ENCODE results near the gene PRRT3. TPM values are rescaled to one million over a fixed set of nuclear protein-coding genes. Genes with fewer than 3 reads are reported as not detected.
A peak's percentile ranks its signal among the peaks of the same experiment; 100 is the strongest.
"Not testable (repeated sequence)": the region's sequence is repeated elsewhere in the genome, so short reads cannot be mapped to it uniquely, and the experiment has no call there.

The PRRT3 gene
- total RNA-seq, 1 donor from 2014 or later = 0.68 TPM

- DNase-seq = peak; percentile 86
Observed at GRCh38 chr3:9897408-9898372, 54.5 kb downstream of the PRRT3 start.

GRCh38 chr3:9896755-9897407 is 55.3 kb downstream of the PRRT3 start:
- DNase-seq = not testable (repeated sequence)

GRCh38 chr3:9895715-9896114 is 56.5 kb downstream of the PRRT3 start:
- not testable (repeated sequence) for DNase-seq

Other genes with a start within 250 kb of the PRRT3 start
- not detected in 2 replicates for gene CPNE9, start 248.6 kb downstream of the PRRT3 start, total RNA-seq
- 24.8 and 29.3 TPM in 2 replicates for gene BRPF1, start 220.7 kb downstream of the PRRT3 start, total RNA-seq
- gene OGG1, start 202.5 kb downstream of the PRRT3 start, total RNA-seq = 15.5 and 16.6 TPM in 2 replicates
- 34.7 and 40.3 TPM in 2 replicates for gene CAMK1, start 182.5 kb downstream of the PRRT3 start, total RNA-seq
- gene TADA3, start 159.9 kb downstream of the PRRT3 start, total RNA-seq = 39.5 and 60.6 TPM in 2 replicates
- 210 and 309 TPM in 2 replicates for gene ARPC4, start 159.3 kb downstream of the PRRT3 start, total RNA-seq
- gene TTLL3, start 142.1 kb downstream of the PRRT3 start, total RNA-seq = 9.3 and 20.3 TPM in 2 replicates
- gene RPUSD3, start 108.4 kb downstream of the PRRT3 start, total RNA-seq = 28.9 and 33.3 TPM in 2 replicates
- not detected in 2 replicates for gene CIDEC, start 72.2 kb downstream of the PRRT3 start, total RNA-seq
- gene JAGN1, start 61.8 kb downstream of the PRRT3 start, total RNA-seq = 31.6 and 39.5 TPM in 2 replicates
- 0.14 and 0.17 TPM in 2 replicates for gene IL17RE, start 49.6 kb downstream of the PRRT3 start, total RNA-seq
- gene IL17RC, start 35.3 kb downstream of the PRRT3 start, total RNA-seq = 20.4 and 25.4 TPM in 2 replicates
- 33.1 and 50.4 TPM in 2 replicates for gene CRELD1, start 18.6 kb downstream of the PRRT3 start, total RNA-seq
- gene EMC3, start 34.4 kb upstream of the PRRT3 start, total RNA-seq = 44.6 and 121 TPM in 2 replicates
- gene FANCD2, start 74.0 kb upstream of the PRRT3 start, total RNA-seq = 15.0 and 37.2 TPM in 2 replicates
- not detected in 2 replicates for gene FANCD2OS, start 155.8 kb upstream of the PRRT3 start, total RNA-seq
- gene BRK1, start 163.3 kb upstream of the PRRT3 start, total RNA-seq = 117 and 148 TPM in 2 replicates
- 51.8 and 51.9 TPM in 2 replicates for gene VHL, start 189.4 kb upstream of the PRRT3 start, total RNA-seq
- 42.5 and 55.6 TPM in 2 replicates for gene IRAK2, start 212.5 kb upstream of the PRRT3 start, total RNA-seq